Activated CD4-positive, alpha-beta memory T cell treated with anti-CD3 and anti-CD28 coated beads, Interleukin-2, amount 10 ng/mL, durations not matched to agents 7 days and 5 days (primary cell): ENCODE measurements around the gene EPB41L5. TPM values are rescaled to one million over a fixed set of nuclear protein-coding genes. Genes with fewer than 3 reads are reported as not detected.
"Not testable (repeated sequence)": the region's sequence is repeated elsewhere in the genome, so short reads cannot be mapped to it uniquely, and the experiment has no call there.

Source experiments
- CTCF ChIA-PET: fragments of 350-600 bp; sonication (Branson Sonifier 250); formaldehyde crosslinking; loops from one replicate; lab custom pipeline; 2021; ENCODE audit warnings: antibody characterized with exemption, inconsistent platforms; lab: Charles Lee
- POLR2A ChIA-PET: fragments of 350-600 bp; sonication (Branson Sonifier 250); formaldehyde crosslinking; loops from one replicate; lab custom pipeline; 2021; ENCODE audit warnings: antibody characterized with exemption; lab: Charles Lee
- DNase-seq: peaks from one replicate; pipeline ENCODE4 v3.0.0-alpha.2; 2020
- H3K27ac Mint-ChIP-seq: one replicate; pipeline ENCODE4 v1.8.0; 2021; ENCODE audit warnings: mild to moderate bottlenecking, mixed read lengths
- H3K27me3 Mint-ChIP-seq: one replicate; pipeline ENCODE4 v1.8.0; 2021; ENCODE audit warnings: mixed read lengths
- H3K36me3 Mint-ChIP-seq: one replicate; pipeline ENCODE4 v1.8.0; 2021; ENCODE audit warnings: low read depth, mixed read lengths
- H3K4me1 Mint-ChIP-seq: one replicate; pipeline ENCODE4 v1.8.0; 2021; ENCODE audit warnings: mixed read lengths
- H3K4me3 Mint-ChIP-seq: one replicate; pipeline ENCODE4 v1.8.0; 2021; ENCODE audit warnings: mild to moderate bottlenecking, mixed read lengths
- H3K9me3 Mint-ChIP-seq: one replicate; pipeline ENCODE4 v1.8.0; 2021; ENCODE audit warnings: mixed read lengths
- total RNA-seq, 2 experiments: library from RNA; stranded (reverse); gene quantifications; one replicate each; pipeline ENCODE4 v1.2.3, GENCODE V29; 2021

Gene EPB41L5
- 1 to 10 TPM; 2.1 to 2.8 TPM for total RNA-seq

DNA sequence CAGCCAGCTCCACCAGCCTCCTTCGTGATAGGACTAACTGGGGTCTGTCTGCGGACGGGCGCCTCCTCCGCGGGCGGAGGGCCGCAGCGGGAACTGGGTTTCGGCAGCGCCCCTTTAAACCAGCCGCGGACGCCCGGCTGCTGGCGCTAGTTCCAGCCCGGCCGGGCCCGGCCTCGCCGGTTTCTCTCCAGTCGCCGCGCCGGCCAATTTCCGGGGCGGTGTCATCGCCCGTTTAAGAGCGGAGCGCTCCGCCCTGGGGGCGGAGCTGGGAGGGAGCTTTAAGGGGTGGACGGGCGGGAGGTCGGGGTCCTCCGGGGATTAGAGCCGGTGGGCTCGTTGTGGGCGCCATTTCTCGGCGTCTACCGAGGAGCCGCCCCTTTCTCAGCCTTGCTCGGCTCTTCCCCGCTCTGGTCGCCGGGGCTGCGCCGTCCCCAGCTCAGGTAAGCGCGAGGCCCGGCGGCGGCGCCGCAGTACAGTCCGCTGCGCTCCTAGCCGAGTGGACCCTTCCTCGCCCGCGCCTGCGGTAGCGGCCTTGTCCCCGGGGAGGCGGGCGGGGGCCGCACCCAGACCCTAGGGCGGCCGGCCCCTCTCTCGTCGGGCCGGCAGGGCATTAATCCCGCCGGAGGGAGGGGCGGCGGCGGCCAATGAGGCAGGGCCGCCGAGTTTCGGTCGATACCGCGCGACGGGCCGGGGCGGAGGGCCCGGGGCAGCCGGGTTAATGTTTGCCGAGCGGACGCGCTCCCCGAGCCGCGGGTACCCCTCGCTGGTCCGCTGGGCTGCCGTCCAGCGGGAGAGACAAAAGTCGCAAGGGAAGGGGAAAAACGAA, at the start of gene EPB41L5:
EPB41L5 (plus strand) TSS at position 307 of the 826 bp plus-strand sequence. CDS start 6,008 bp downstream, outside the sequence.
- ChIA-PET CTCF (interaction anchor here (0.8 to 1.2 kb wide), 4 partner anchors 9 to 300 kb away, joined by 3 read pairs; partner anchors contain the start of gene PTPN4), POLR2A (interaction anchor here (0.7 to 2.1 kb wide), 6 partner anchors 26 to 252 kb away, joined by 3 to 6 read pairs (median 4); no protein-coding TSS in a partner anchor)
- no peaks in the 10 kb centered on the region for H3K9me3 Mint-ChIP-seq
- H3K4me3 Mint-ChIP-seq, result peak within 1 kb of the TSS; percentile 67
- H3K36me3 Mint-ChIP-seq, result no peaks in the 10 kb centered on the region
- DNase-seq, result peak; percentile 86
- H3K4me1 Mint-ChIP-seq, result peaks cover 15% of the 10 kb centered on the region
- H3K27me3 Mint-ChIP-seq, result peaks cover 13% of the 10 kb centered on the region
- no peak within 1 kb of the TSS for H3K27ac Mint-ChIP-seq

DNA sequence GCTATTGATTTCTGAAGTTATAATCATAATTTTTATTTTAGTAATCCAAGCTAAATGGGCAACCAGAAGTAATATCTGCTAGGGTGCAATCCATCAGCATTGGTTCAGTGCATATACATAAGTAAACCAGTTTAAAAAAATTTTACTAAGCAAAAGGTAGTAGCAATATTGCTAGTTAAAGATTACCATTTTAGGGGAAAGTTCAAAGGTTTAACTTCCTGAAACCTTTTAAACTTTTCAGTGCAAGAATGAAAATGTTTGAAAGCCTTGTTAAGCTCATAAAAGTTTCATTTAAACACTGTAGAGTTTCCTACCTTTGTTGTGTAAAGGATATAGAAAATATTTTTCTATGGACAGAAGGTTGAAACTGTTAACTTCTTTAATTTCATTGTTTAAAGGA, 31.0 kb upstream of the EPB41L5 start:
- Mint-ChIP-seq H3K36me3 (peaks cover 14% of the 10 kb centered on the region), H3K4me3 (no peak overlapping the region), H3K9me3 (no peaks in the 10 kb centered on the region), H3K27me3 (no peaks in the 10 kb centered on the region), H3K27ac (no peak overlapping the region), H3K4me1 (no peaks in the 10 kb centered on the region)
- ChIA-PET POLR2A (no interaction called here), CTCF (interaction anchor here (0.5 kb wide), 1 partner anchor 87 kb away, joined by 3 read pairs; no protein-coding TSS in a partner anchor)
- DNase-seq, result no peak

DNA sequence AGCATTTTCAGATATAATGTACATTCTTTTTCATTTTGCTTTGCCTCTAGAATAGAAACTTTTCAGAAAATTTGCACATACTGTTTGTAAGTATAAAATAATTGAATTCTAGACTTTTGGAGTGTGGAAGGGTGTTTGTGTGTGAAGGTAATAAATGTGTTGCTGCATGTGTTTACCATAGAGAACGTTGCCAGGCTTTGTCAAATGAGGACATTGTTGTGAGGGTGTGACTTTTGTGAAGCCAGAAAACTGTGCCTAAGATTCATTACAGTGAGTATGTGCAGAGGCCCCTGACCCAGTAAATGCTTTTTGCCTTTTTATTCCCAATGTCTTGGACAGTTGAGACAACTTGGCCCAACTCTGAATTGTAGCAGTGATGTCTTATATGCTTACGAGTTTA, 30.4 kb upstream of the EPB41L5 start:
- no peaks in the 10 kb centered on the region for H3K4me1 Mint-ChIP-seq
- H3K27ac Mint-ChIP-seq, result no peak overlapping the region
- DNase-seq, result no peak
- ChIA-PET CTCF (no interaction called here), POLR2A (interaction anchor here (1.1 to 1.9 kb wide), 2 partner anchors 8 to 17 kb away, joined by 3 to 8 read pairs; no protein-coding TSS in a partner anchor)
- H3K9me3 Mint-ChIP-seq, result no peaks in the 10 kb centered on the region
- H3K27me3 Mint-ChIP-seq, result no peaks in the 10 kb centered on the region
- H3K36me3 Mint-ChIP-seq, result peaks cover 9% of the 10 kb centered on the region
- no peak overlapping the region for H3K4me3 Mint-ChIP-seq

DNA sequence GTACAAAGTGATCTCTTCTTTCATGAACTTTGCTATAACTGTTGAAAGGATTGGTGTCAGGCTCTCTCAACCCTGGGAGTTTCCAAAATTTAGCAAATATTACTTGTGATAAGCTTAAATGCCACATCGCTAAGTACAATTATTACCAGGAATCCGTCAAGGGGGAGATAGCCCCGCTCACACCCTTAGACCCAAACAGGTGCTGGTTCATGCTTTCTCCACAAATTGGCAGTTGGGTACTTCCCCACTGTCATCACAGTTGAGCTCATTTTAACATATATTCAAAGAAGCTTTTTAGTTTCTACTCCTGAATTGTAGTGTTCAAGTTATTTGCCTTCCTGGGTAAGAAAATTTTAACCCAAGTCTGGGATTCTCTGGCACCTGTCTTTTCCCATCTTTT, 29.8 kb upstream of the EPB41L5 start:
- H3K4me1 Mint-ChIP-seq, result no peaks in the 10 kb centered on the region
- H3K27me3 Mint-ChIP-seq, result no peaks in the 10 kb centered on the region
- H3K27ac Mint-ChIP-seq, result no peak overlapping the region
- ChIA-PET POLR2A (interaction anchor here (1.1 to 1.9 kb wide), 2 partner anchors 9 to 18 kb away, joined by 3 to 8 read pairs; no protein-coding TSS in a partner anchor), CTCF (no interaction called here)
- peaks cover 9% of the 10 kb centered on the region for H3K36me3 Mint-ChIP-seq
- no peak overlapping the region for H3K4me3 Mint-ChIP-seq
- H3K9me3 Mint-ChIP-seq, result no peaks in the 10 kb centered on the region
- no peak for DNase-seq

DNA sequence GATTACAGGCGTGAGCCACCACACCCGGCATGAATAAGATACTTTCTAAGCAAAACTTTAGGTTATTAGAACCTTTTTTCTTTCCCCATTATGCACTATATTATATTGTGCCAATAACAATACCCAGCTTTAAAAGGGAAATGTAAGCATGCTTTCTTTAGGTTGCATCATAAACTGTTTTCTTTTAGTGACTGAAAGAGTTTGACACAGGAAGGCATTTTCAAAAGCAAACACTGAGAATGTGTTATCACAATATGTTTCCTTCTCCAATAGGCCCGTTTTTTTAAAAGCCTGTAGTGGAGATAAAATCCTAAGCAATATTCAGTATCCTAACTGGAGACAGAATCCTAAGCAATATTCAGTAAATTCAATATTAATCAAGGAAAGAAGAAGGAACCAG, 16.7 kb upstream of the EPB41L5 start:
- ChIA-PET POLR2A (no interaction called here), CTCF (no interaction called here)
- no peaks in the 10 kb centered on the region for H3K36me3 Mint-ChIP-seq
- no peaks in the 10 kb centered on the region for H3K4me1 Mint-ChIP-seq
- no peak overlapping the region for H3K27ac Mint-ChIP-seq
- H3K4me3 Mint-ChIP-seq, result no peak overlapping the region
- peaks cover 5% of the 10 kb centered on the region for H3K27me3 Mint-ChIP-seq
- no peaks in the 10 kb centered on the region for H3K9me3 Mint-ChIP-seq
- DNase-seq, result no peak

DNA sequence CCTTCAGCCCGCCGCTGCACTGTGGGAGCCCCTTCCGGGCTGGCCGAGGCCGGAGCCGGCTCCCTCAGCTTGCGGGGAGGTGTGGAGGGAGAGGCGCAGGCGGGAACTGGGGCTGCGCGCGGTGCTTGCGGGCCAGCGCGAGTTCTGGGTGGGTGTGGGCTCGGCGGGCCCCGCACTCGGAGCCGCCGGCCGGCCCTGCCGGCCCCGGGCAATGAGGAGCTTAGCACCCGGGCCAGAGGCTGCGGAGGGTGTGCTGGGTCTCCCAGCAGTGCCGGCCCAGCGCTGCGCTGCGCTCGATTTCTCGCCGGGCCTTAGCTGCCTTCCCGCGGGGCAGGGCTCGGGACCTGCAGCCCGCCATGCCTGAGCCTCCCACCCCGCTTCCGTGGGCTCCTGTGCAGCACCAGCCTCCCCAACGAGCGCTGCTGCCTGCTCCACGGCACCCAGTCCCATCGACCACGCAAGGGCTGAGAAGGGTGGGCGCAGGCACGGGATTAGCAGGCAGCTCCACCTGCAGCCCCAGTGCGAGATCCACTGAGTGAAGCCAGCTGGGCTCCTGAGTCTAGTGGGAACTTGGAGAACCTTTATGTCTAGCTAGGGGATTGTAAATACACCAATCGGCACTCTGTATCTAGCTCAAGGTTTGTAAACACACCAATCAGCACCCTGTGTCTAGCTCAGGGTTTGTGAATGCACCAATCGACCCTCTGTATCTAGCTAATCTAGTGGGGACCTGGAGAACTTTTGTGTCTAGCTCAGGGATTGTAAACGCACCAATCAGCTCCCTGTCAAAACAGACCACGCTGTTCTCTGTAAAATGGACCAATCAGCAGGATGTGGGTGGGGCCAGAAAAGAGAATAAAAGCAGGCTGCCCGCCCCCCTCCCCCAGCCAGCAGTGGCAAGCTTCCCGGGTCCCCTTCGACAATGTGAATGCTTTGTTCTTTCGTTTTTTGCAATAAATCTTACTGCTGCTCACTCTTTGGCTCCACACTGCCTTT, 15.7 kb upstream of the EPB41L5 start:
- H3K27me3 Mint-ChIP-seq, H3K9me3 Mint-ChIP-seq, H3K4me1 Mint-ChIP-seq, H3K4me3 Mint-ChIP-seq, POLR2A ChIA-PET, DNase-seq, H3K36me3 Mint-ChIP-seq, CTCF ChIA-PET, H3K27ac Mint-ChIP-seq: not testable (repeated sequence)

DNA sequence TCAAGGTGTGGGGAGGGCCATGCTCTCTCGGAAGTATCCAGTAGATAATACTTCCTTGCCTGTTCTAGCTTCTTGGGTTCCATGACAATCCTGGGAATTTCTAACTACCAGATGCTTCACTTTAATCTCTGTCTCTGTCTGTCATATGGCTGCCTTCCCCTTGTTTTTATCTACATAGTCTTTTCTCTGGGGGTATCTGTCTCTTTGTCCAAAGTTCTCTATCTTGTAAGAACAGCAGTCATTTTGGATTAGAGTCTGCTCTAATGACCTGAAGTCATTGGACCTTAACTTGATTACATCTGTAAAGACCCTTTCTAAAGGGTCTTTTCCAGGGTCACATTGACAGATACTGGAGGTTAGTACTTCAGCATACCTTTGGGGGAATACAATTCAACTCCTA, 11.4 kb upstream of the EPB41L5 start:
- Mint-ChIP-seq H3K4me3 (no peak overlapping the region), H3K27ac (no peak overlapping the region), H3K36me3 (no peaks in the 10 kb centered on the region), H3K4me1 (peaks cover under 1% of the 10 kb centered on the region), H3K27me3 (peaks cover 6% of the 10 kb centered on the region), H3K9me3 (no peaks in the 10 kb centered on the region)
- POLR2A ChIA-PET, result no interaction called here
- CTCF ChIA-PET, result no interaction called here
- no peak for DNase-seq

DNA sequence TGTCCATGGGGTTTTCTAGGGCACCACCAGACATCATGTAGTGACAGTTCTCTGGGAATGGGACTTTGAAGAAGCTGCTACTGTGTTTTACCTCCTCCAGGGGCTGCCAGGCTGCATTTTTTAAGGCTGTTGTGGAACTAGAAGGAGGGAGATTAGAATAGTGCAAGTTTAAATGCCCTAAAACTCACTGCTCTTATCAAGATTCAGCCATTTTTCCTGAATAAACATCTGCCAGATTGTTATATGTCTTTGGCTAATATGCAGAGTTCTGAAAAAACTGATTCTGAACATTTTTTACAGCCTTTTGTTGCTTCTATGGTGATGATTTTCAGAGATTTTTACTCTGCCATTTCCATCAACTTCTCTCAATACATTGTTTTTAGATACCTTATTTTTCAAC, 8.6 kb upstream of the EPB41L5 start:
- ChIA-PET POLR2A (no interaction called here), CTCF (no interaction called here)
- H3K9me3 Mint-ChIP-seq, result no peaks in the 10 kb centered on the region
- peaks cover 4% of the 10 kb centered on the region for H3K27me3 Mint-ChIP-seq
- DNase-seq, result no peak
- H3K4me3 Mint-ChIP-seq, result no peak overlapping the region
- no peaks in the 10 kb centered on the region for H3K36me3 Mint-ChIP-seq
- H3K27ac Mint-ChIP-seq, result no peak overlapping the region
- H3K4me1 Mint-ChIP-seq, result peaks cover 5% of the 10 kb centered on the region

DNA sequence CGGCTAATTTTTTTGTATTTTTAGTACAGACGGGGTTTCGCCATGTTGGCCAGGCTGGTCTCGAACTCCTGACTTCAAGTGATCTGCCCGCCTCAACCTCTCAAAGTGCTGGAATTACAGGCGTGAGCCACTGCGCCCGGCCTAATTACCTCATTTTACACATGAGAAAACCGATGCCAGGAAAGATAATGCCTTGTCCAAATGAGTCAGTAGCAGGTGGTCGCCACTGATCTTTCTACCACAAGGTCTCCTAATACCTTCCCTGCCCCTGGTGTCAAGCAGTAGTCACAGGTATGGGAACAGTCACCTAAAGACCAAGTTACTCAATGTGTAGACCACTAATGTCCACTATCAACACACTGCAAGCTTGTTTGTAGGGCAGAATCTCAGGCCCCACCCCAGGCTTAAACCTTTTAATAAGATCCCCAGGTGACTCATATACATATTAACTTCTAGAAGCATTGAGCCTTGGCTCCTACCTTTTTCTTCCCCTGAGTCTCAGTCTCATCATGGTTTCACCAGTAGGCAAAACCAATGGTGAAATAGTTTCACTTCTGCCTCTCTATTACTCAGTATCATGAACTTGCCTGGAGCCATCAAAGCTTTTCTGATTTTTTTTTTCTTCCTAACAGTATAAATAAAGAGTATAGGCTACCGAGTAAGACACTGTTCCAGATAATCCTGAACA, 6.9 kb upstream of the EPB41L5 start:
- CTCF ChIA-PET, result no interaction called here
- Mint-ChIP-seq H3K4me1 (peaks cover 5% of the 10 kb centered on the region), H3K27me3 (peaks cover 3% of the 10 kb centered on the region), H3K27ac (no peak overlapping the region), H3K9me3 (no peaks in the 10 kb centered on the region), H3K36me3 (no peaks in the 10 kb centered on the region), H3K4me3 (no peak overlapping the region)
- no peak for DNase-seq
- POLR2A ChIA-PET, result no interaction called here

DNA sequence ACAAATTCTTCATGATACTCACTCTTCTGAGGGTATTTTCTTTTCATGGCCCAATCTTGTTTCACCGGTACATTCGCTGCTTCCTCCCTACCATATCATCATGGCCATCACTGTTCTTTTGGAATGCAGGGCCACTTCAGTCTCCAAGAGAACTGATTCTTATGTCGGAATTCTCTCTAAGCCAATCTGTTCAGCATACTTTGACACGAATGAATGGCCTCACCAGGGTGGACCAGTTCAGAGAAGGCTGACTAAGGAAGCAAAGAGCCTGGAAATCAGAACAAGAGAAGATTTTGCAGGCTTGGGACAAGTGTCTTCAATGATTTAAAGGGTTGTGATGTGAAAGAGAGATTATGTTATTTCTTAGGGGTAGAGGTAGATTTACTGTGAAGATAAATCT, 5.0 kb upstream of the EPB41L5 start:
- CTCF ChIA-PET, result no interaction called here
- Mint-ChIP-seq H3K4me3 (no peak overlapping the region), H3K27me3 (no peaks in the 10 kb centered on the region), H3K36me3 (no peaks in the 10 kb centered on the region), H3K9me3 (no peaks in the 10 kb centered on the region), H3K27ac (no peak overlapping the region), H3K4me1 (peaks cover 13% of the 10 kb centered on the region)
- POLR2A ChIA-PET, result interaction anchor here (1.2 kb wide), 1 partner anchor 215 kb away, joined by 3 read pairs; the partner anchor contains the start of gene TMEM185B
- no peak for DNase-seq

DNA sequence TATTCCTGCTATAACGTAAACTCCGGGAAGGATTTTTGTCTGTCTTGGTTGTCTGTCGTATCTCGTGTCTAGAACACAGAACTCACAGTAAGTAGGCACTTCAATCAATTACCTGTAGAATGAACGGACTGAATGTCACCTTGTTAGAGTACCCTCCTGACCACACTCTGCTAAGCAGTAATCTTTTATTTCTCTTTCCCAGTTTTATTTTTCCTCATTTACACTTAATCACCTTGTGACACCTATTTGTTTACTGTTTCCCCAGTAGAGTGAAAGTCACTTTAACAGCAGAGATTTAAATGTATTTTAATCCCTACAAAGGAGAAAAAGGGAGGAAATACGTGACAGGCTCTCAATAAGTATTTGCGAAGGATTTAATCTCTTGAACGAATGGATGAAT, 514 bp upstream of the EPB41L5 start:
- Mint-ChIP-seq H3K27me3 (peaks cover 13% of the 10 kb centered on the region), H3K27ac (no peak overlapping the region), H3K4me3 (peak overlapping the region; percentile 51), H3K36me3 (no peaks in the 10 kb centered on the region), H3K9me3 (no peaks in the 10 kb centered on the region), H3K4me1 (peaks cover 15% of the 10 kb centered on the region)
- POLR2A ChIA-PET, result interaction anchor here (0.7 to 2.1 kb wide), 5 partner anchors 25 to 251 kb away, joined by 3 to 6 read pairs (median 4); no protein-coding TSS in a partner anchor
- CTCF ChIA-PET, result interaction anchor here (1.0 to 1.2 kb wide), 2 partner anchors 252 to 300 kb away, joined by 3 read pairs; partner anchors contain the start of gene PTPN4
- no peak for DNase-seq

DNA sequence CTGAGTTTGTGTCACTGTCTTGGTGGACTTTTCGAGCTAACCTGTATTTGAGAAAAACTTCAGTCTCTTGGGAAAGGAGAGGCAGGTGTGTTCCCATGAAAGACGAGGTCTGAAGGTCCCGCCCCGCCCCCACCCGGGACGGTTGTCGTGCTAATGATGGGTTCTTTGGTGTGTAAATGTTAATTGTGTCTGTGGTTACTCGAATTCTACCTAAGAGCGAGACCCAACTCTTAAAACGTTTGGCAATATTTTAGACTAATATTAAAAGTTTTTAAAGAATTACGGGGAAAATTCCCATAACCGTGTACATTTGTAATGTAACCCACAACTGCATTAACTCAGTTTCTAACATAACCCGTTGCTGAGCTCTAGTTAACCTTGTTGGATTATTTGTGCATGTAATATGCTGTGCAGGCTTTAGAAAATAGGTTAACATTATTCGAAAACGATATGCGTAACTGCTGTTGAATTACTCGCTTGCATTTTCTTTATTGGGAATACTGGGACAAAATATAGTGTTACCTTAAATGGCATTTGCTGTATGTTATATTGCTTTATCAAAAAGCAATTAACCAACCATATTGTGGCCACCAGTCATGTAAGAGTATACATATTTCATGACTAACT, 833 bp downstream of the EPB41L5 start:
- no peaks in the 10 kb centered on the region for H3K9me3 Mint-ChIP-seq
- peaks cover 13% of the 10 kb centered on the region for H3K27me3 Mint-ChIP-seq
- no peaks in the 10 kb centered on the region for H3K36me3 Mint-ChIP-seq
- peaks cover 15% of the 10 kb centered on the region for H3K4me1 Mint-ChIP-seq
- H3K4me3 Mint-ChIP-seq, result peak overlapping the region; percentile 67
- ChIA-PET POLR2A (interaction anchor here (1.0 to 2.1 kb wide), 3 partner anchors 27 to 253 kb away, joined by 3 to 6 read pairs (median 4); no protein-coding TSS in a partner anchor), CTCF (interaction anchor here (0.8 to 1.2 kb wide), 3 partner anchors 8 to 299 kb away, joined by 3 read pairs; no protein-coding TSS in a partner anchor)
- H3K27ac Mint-ChIP-seq, result no peak overlapping the region
- no peak for DNase-seq
